Esophagus squamous epithelium (tissue), 4 donors: ENCODE measurements around the gene KRT4.

Source experiments
- CTCF ChIP-seq, 6 experiments: fragments of 450-650 bp in 4 of 6; fragments of 200-600 bp in 2 of 6; sonication (generic) in 2 of 6; IDR thresholded peaks; one replicate each; pipeline ENCODE4 v1.5.1; 2016 to 2019; ENCODE audit warnings: antibody characterized with exemption in 6 of 6, mild to moderate bottlenecking in 4 of 6, moderate library complexity in 4 of 6
- POLR2A ChIP-seq, 4 donors: fragments of 450-650 bp; IDR thresholded peaks; one replicate each; pipeline ENCODE4 v1.6.1; 2017; ENCODE audit warnings: antibody characterized with exemption in 4 of 4, mild to moderate bottlenecking in 4 of 4, moderate library complexity in 3 of 4

GRCh38 chr12:52828591-52829021 is 14.7 kb upstream of the KRT4 start:
- TF ChIP-seq CTCF (IDR thresholded peaks at IDR 0.05), result no peak
- TF ChIP-seq POLR2A (IDR thresholded peaks at IDR 0.05), result no peak
